ENCODE results near the gene COL12A1.

The COL12A1 gene

GRCh38 chr6:75205776-75206575 lies at the start of gene COL12A1:
Gene COL12A1 (minus strand): TSS chr6:75206053. CDS start chr6:75202792, 3,261 bp downstream.
- peak; percentile 97 for DNase-seq (ENCODE audit: extremely low read depth, low read depth)
- peak within 1 kb of the TSS; percentile 86 for H3K4me3 ChIP-seq (replicated peaks; ENCODE audit: low read depth, low read length)
- no peak for TF ChIP-seq CTCF (IDR thresholded peaks at IDR 0.05; ENCODE audit: low read depth, low read length, missing control alignments)

GRCh38 chr6:75250552-75250951 lies 44.7 kb upstream of the COL12A1 start:
- H3K4me3 ChIP-seq (replicated peaks; ENCODE audit: low read depth, low read length) = no peak overlapping the region
- no peak for TF ChIP-seq CTCF (IDR thresholded peaks at IDR 0.05; ENCODE audit: low read depth, low read length, missing control alignments)
- no peak for DNase-seq (ENCODE audit: extremely low read depth, low read depth)

GRCh38 chr6:75249837-75250236 lies 44.0 kb upstream of the COL12A1 start:
- no peak overlapping the region for H3K4me3 ChIP-seq (replicated peaks; ENCODE audit: low read depth, low read length)
- DNase-seq (ENCODE audit: extremely low read depth, low read depth) = no peak
- no peak for TF ChIP-seq CTCF (IDR thresholded peaks at IDR 0.05; ENCODE audit: low read depth, low read length, missing control alignments)

GRCh38 chr6:75246386-75246785 lies 40.5 kb upstream of the COL12A1 start:
- H3K4me3 ChIP-seq (replicated peaks; ENCODE audit: low read depth, low read length) = no peak overlapping the region
- DNase-seq (ENCODE audit: extremely low read depth, low read depth) = no peak
- TF ChIP-seq CTCF (IDR thresholded peaks at IDR 0.05; ENCODE audit: low read depth, low read length, missing control alignments) = no peak

- peak overlapping the region; percentile 81 for H3K4me3 ChIP-seq (replicated peaks; ENCODE audit: low read depth, low read length)
- no peak for DNase-seq (ENCODE audit: extremely low read depth, low read depth)
- TF ChIP-seq CTCF (IDR thresholded peaks at IDR 0.05; ENCODE audit: low read depth, low read length, missing control alignments) = no peak
These were observed 38.3 kb upstream of the COL12A1 start for GRCh38 chr6:75244063-75244584.

- peak within 1 kb of the TSS; percentile 81 for H3K4me3 ChIP-seq (replicated peaks; ENCODE audit: low read depth, low read length)
- TF ChIP-seq CTCF (IDR thresholded peaks at IDR 0.05; ENCODE audit: low read depth, low read length, missing control alignments) = no peak
- DNase-seq (ENCODE audit: extremely low read depth, low read depth) = peak; percentile 94
These were observed 37.6 kb upstream of the COL12A1 start, which contains the start of gene COX7A2 for GRCh38 chr6:75243333-75244062. Gene COX7A2 (minus strand): TSS chr6:75243801. CDS start chr6:75243734, 67 bp downstream.

Data from HFF-Myc (cell line).